Measurements from ENCODE around the gene MTMR4. TPM values are rescaled to one million over a fixed set of nuclear protein-coding genes. Genes with fewer than 3 reads are reported as not detected.
A peak's percentile ranks its signal among the peaks of the same experiment; 100 is the strongest.

The MTMR4 gene
- polyA plus RNA-seq, 1 experiment: 35.2 TPM

- peak; percentile 30; the same call in 1 of the 2 replicates for TF ChIP-seq CTCF (IDR thresholded peaks at IDR 0.05; ENCODE audit: insufficient read depth, low read depth, low read length)
- ChIA-PET POLR2A (no interaction called here), CTCF (interaction anchor here (0.6 to 0.7 kb wide), 2 partner anchors 15 to 1761 kb away, joined by 3 read pairs; no protein-coding TSS in a partner anchor)
- H3K27me3 ChIP-seq (ENCODE audit: control insufficient read depth, insufficient read depth, low read length): peaks cover 13% of the 10 kb centered on the region; the same call in 1 of the 2 replicates
- no peak for DNase-seq (ENCODE audit: low read depth)
- no peaks in the 10 kb centered on the region for H3K36me3 ChIP-seq (ENCODE audit: control insufficient read depth, insufficient read depth, low read length)
- H3K4me3 ChIP-seq (ENCODE audit: low read depth, low read length): no peak overlapping the region
Measured at GRCh38 chr17:58541249-58541648, 26.8 kb upstream of the MTMR4 start.

GRCh38 chr17:58539698-58540097 is 25.3 kb upstream of the MTMR4 start:
- no peak for DNase-seq (ENCODE audit: low read depth)
- ChIA-PET POLR2A (no interaction called here), CTCF (interaction anchor here (1.1 to 1.6 kb wide), 3 partner anchors 20 to 48 kb away, joined by 3 to 5 read pairs (median 4); no protein-coding TSS in a partner anchor)
- Histone ChIP-seq H3K36me3 (ENCODE audit: control insufficient read depth, insufficient read depth, low read length) (no peaks in the 10 kb centered on the region), H3K27me3 (ENCODE audit: control insufficient read depth, insufficient read depth, low read length) (peaks cover 11% of the 10 kb centered on the region; the same call in 1 of the 2 replicates), H3K4me3 (ENCODE audit: low read depth, low read length) (no peak overlapping the region)
- no peak for TF ChIP-seq CTCF (IDR thresholded peaks at IDR 0.05; ENCODE audit: insufficient read depth, low read depth, low read length)

- CTCF ChIA-PET: interaction anchor here (0.9 to 1.6 kb wide), 3 partner anchors 37 to 49 kb away, joined by 3 to 5 read pairs (median 3); no protein-coding TSS in a partner anchor
- peaks cover 10% of the 10 kb centered on the region; the same call in 1 of the 2 replicates for H3K27me3 ChIP-seq (ENCODE audit: control insufficient read depth, insufficient read depth, low read length)
- no peak for DNase-seq (ENCODE audit: low read depth)
- H3K36me3 ChIP-seq (ENCODE audit: control insufficient read depth, insufficient read depth, low read length): no peaks in the 10 kb centered on the region
- no peak for TF ChIP-seq CTCF (IDR thresholded peaks at IDR 0.05; ENCODE audit: insufficient read depth, low read depth, low read length)
- POLR2A ChIA-PET: no interaction called here
- no peak overlapping the region for H3K4me3 ChIP-seq (ENCODE audit: low read depth, low read length)
Measured at GRCh38 chr17:58538811-58539409, 24.5 kb upstream of the MTMR4 start.

DNA sequence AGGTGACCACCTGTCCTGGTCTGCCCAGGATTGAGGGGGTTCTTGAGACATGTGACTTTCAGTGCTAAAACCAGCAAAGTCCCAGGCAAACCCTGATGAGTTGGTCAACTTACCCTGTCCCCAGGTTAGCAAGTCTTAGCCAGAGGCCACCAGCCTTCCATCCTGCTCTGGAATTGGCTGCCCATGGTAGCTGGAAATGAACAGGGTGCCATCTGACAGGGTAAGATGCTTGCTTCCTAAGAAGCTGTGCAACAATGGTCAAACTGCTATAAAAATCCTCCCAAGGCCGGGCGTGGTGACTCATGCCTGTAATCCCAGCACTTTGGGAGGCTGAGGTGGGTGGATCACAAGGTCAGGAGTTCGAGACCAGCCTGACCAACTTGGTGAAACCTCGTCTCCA is 22.8 kb upstream of the MTMR4 start:
- no peak for TF ChIP-seq CTCF (IDR thresholded peaks at IDR 0.05; ENCODE audit: insufficient read depth, low read depth, low read length)
- Histone ChIP-seq H3K4me3 (ENCODE audit: low read depth, low read length) (no peak overlapping the region), H3K27me3 (ENCODE audit: control insufficient read depth, insufficient read depth, low read length) (peaks cover 8% of the 10 kb centered on the region; the same call in 1 of the 2 replicates), H3K36me3 (ENCODE audit: control insufficient read depth, insufficient read depth, low read length) (no peaks in the 10 kb centered on the region)
- ChIA-PET CTCF (interaction anchor here (0.6 to 2.5 kb wide), 3 partner anchors 19 to 79 kb away, joined by 3 to 11 read pairs (median 3); no protein-coding TSS in a partner anchor), POLR2A (no interaction called here)
- no peak for DNase-seq (ENCODE audit: low read depth)

DNA sequence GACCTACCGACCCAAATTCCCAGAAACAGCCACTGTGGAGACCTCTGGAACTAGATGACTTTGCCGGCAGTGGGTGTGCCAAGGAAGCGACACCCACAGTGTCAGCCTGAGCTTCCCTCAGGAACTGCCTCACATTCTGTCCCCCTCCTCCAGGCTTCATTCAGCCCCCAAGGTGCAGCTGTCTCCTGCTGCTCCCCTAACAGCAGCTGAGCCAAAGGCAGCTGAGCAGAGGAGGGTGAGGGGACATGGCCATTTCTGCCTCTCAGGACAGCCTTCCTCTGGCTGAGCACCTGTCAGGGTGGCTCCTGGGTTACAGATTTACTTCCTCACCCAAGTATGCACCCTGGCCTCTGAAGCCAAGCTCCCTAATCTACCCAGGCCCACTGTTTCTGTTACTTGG is 22.1 kb upstream of the MTMR4 start:
- no peak overlapping the region for H3K4me3 ChIP-seq (ENCODE audit: low read depth, low read length)
- H3K36me3 ChIP-seq (ENCODE audit: control insufficient read depth, insufficient read depth, low read length): no peaks in the 10 kb centered on the region
- ChIA-PET CTCF (interaction anchor here (0.6 to 2.5 kb wide), 3 partner anchors 18 to 78 kb away, joined by 3 to 11 read pairs (median 3); no protein-coding TSS in a partner anchor), POLR2A (no interaction called here)
- no peak for TF ChIP-seq CTCF (IDR thresholded peaks at IDR 0.05; ENCODE audit: insufficient read depth, low read depth, low read length)
- no peak for DNase-seq (ENCODE audit: low read depth)
- H3K27me3 ChIP-seq (ENCODE audit: control insufficient read depth, insufficient read depth, low read length): peaks cover 8% of the 10 kb centered on the region; the same call in 1 of the 2 replicates

All from BJ (cell line).